Uterus (tissue), 4 donors: Measurements from ENCODE around the gene DDX3X. TPM values are rescaled to one million over a fixed set of nuclear protein-coding genes. Genes with fewer than 3 reads are reported as not detected.

Experiments used
- DNase-seq, 2 donors: peaks; one replicate each; pipeline ENCODE4 v3.0.0-alpha.2; 2019 to 2020
- H3K27ac ChIP-seq, 2 donors: fragments of 200-600 bp; sonication (generic); 1 replicate in 1 of 2; 2 replicates in 1 of 2; pipeline ENCODE4 v1.5.1; 2016 to 2018
- H3K27me3 ChIP-seq, 2 donors: fragments of 200-600 bp; sonication (generic); one replicate each; pipeline ENCODE4 v1.5.1; 2018 to 2019; ENCODE audit warnings: control low read depth in 1 of 2
- H3K36me3 ChIP-seq, 2 donors: fragments of 200-600 bp; sonication (generic); one replicate each; pipeline ENCODE4 v1.5.1; 2019; ENCODE audit warnings: control low read depth in 1 of 2
- H3K4me1 ChIP-seq, 2 donors: fragments of 200-600 bp; sonication (generic); one replicate each; pipeline ENCODE4 v1.5.1; 2018 to 2019; ENCODE audit warnings: control low read depth in 1 of 2
- H3K4me3 ChIP-seq, 2 donors: fragments of 200-600 bp; sonication (generic); 1 replicate in 1 of 2; 2 replicates in 1 of 2; pipeline ENCODE4 v1.5.1; 2018 to 2019; ENCODE audit warnings: mild to moderate bottlenecking in 1 of 2
- H3K9me3 ChIP-seq, 2 donors: fragments of 200-600 bp; sonication (generic); one replicate each; pipeline ENCODE4 v1.5.1; 2019; ENCODE audit warnings: control low read depth in 1 of 2
- CTCF ChIP-seq, 4 experiments: fragments of 200-600 bp in 2 of 4; fragments of 450-650 bp in 2 of 4; sonication (generic) in 2 of 4; IDR thresholded peaks; one replicate each; pipeline ENCODE4 v1.5.1; 2016 to 2019; ENCODE audit warnings: antibody characterized with exemption in 4 of 4, mild to moderate bottlenecking in 2 of 4, moderate library complexity in 1 of 4
- POLR2A ChIP-seq, 2 donors: fragments of 450-650 bp; IDR thresholded peaks; one replicate each; pipeline ENCODE4 v1.6.1; 2016; ENCODE audit warnings: antibody characterized with exemption in 2 of 2, mild to moderate bottlenecking in 1 of 2, moderate library complexity in 1 of 2
- intact Hi-C: fragments of 100-400 bp; cut with DNase I; formaldehyde crosslinking; loops from one replicate; pipeline ENCODE4 v1.15.1; 2023; ENCODE audit warnings: low total_unique reads
- total RNA-seq, 4 donors: library from RNA; depleted of rRNA in 3 of 4; stranded (reverse); fragments of >200 nt in 3 of 4; gene quantifications; one replicate each; pipeline versions ENCODE4 v1.1.0 to v1.2.4, GENCODE V29; 2014 to 2023
- donor health status: DM: yes; HTN: yes; CAD: no.

DDX3X gene
- total RNA-seq, 4 donors from 2014 or later, result 124 to 387 (median 268) TPM

GRCh38 chrX:41382714-41383645 lies 49.0 kb downstream of the DDX3X start:
- H3K4me3 ChIP-seq, result no peak overlapping the region
- TF ChIP-seq CTCF (IDR thresholded peaks at IDR 0.05) (no peak), POLR2A (IDR thresholded peaks at IDR 0.05) (no peak)
- no peaks in the 10 kb centered on the region for H3K9me3 ChIP-seq
- peak overlapping the region in 1 of 2 donors; percentile 26 for H3K27ac ChIP-seq
- no peaks in the 10 kb centered on the region for H3K36me3 ChIP-seq
- no peaks in the 10 kb centered on the region for H3K4me1 ChIP-seq
- DNase-seq, result no peak
- intact Hi-C loops, result no loop called here
- H3K27me3 ChIP-seq, result no peaks in the 10 kb centered on the region

DNA sequence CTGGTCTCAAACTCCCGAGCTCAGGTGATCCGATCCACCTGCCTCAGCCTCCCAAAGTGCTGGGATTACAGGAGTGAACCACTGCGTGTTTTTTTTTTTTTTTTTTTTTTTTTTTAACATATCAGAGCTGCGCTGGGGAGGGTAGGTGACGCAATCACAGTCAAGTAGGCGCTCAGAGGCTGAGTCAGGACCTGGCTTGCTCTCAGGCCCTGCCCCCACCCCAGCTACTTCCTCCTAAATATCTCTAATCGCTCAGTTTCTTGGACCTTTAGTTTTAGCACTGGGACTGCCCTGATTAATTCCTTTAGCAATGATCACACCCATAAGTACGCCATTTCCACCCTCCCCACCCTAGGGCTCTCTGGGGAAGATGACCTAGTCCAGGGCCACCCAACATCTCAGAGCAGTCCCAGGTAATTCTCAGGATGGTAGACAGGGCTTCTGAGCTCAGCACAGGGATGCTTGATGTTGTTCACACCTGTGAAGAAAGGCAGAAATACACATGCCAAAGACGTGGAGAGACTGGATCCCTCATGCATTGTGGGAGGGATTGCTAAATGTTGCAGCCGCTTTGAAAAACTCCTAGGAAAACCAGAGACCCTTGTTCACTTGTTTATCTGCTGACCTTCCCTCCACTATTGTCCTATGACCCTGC lies 50.2 kb downstream of the DDX3X start:
- intact Hi-C loops, result no loop called here
- TF ChIP-seq POLR2A (IDR thresholded peaks at IDR 0.05) (no peak), CTCF (IDR thresholded peaks at IDR 0.05) (no peak)
- Histone ChIP-seq H3K4me1 (no peaks in the 10 kb centered on the region), H3K9me3 (no peaks in the 10 kb centered on the region), H3K27ac (no peak overlapping the region), H3K4me3 (no peak overlapping the region), H3K36me3 (no peaks in the 10 kb centered on the region), H3K27me3 (no peaks in the 10 kb centered on the region)
- DNase-seq, result peak; percentile 55 to 56

- Histone ChIP-seq H3K27me3 (no peaks in the 10 kb centered on the region), H3K36me3 (no peaks in the 10 kb centered on the region), H3K27ac (no peak overlapping the region), H3K4me1 (no peaks in the 10 kb centered on the region), H3K9me3 (no peaks in the 10 kb centered on the region), H3K4me3 (no peak overlapping the region)
- intact Hi-C loops, result no loop called here
- TF ChIP-seq POLR2A (IDR thresholded peaks at IDR 0.05), result no peak
- no peak for TF ChIP-seq CTCF (IDR thresholded peaks at IDR 0.05)
- no peak for DNase-seq
These were observed 52.4 kb downstream of the DDX3X start for GRCh38 chrX:41386222-41386990.

DNA sequence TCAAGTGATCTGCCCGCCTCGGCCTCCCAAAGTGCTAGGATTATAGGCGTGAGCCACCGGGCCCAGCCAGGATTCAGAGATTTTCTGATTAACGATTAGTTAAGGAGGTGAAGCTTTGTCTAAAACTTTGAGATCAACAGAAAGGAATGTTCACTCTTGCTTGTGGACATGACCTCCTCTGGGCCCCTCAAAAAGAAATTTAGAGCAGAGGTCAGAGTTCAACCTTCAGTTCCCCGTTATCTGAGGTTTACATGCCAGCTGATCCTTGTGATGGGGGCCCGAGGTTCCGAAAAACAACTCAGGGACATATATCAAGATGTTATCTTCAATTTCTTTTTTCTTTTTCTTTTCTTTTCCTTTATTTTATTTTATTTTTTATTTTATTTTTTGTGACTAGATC lies 54.6 kb downstream of the DDX3X start:
- intact Hi-C loops, result no loop called here
- Histone ChIP-seq H3K27ac (no peak overlapping the region), H3K4me3 (no peak overlapping the region), H3K36me3 (no peaks in the 10 kb centered on the region), H3K9me3 (no peaks in the 10 kb centered on the region), H3K27me3 (no peaks in the 10 kb centered on the region), H3K4me1 (no peaks in the 10 kb centered on the region)
- no peak for DNase-seq
- no peak for TF ChIP-seq POLR2A (IDR thresholded peaks at IDR 0.05)
- TF ChIP-seq CTCF (IDR thresholded peaks at IDR 0.05), result no peak
